Thymus (tissue), 14 donors: ENCODE data around the gene SLBP. TPM values are rescaled to one million over a fixed set of nuclear protein-coding genes. Genes with fewer than 3 reads are reported as not detected.
A peak's percentile ranks its signal among the peaks of the same experiment; 100 is the strongest.

Source experiments
- DNase-seq, 9 donors: peaks; one replicate each; pipeline ENCODE4 v3.0.0-alpha.2; 2013; ENCODE audit warnings: low spot score in 9 of 9, low read depth in 6 of 9, missing footprints in 1 of 9
- H3K27ac ChIP-seq, 2 donors: one replicate each; pipeline ENCODE4 v1.5.1; 2013; ENCODE audit warnings: control low read depth in 1 of 2, low read depth in 1 of 2, low read length in 1 of 2, mild to moderate bottlenecking in 1 of 2, moderate library complexity in 1 of 2
- H3K27me3 ChIP-seq, 2 donors: one replicate each; pipeline ENCODE4 v1.5.1; 2013; ENCODE audit warnings: low read length in 1 of 2; ENCODE audit not compliant: control insufficient read depth in 2 of 2, insufficient read depth in 1 of 2
- H3K36me3 ChIP-seq, 2 donors: one replicate each; pipeline ENCODE4 v1.5.1; 2013; ENCODE audit warnings: low read length in 1 of 2, mild to moderate bottlenecking in 1 of 2, moderate library complexity in 1 of 2; ENCODE audit not compliant: control insufficient read depth in 2 of 2, insufficient read depth in 2 of 2
- H3K4me1 ChIP-seq, 2 donors: one replicate each; pipeline ENCODE4 v1.5.1; 2013; ENCODE audit warnings: low read length in 2 of 2; ENCODE audit not compliant: control insufficient read depth in 2 of 2, insufficient read depth in 2 of 2
- H3K4me3 ChIP-seq, 2 donors: one replicate each; pipeline ENCODE4 v1.5.1; 2013; ENCODE audit warnings: low read length in 2 of 2, control low read depth in 1 of 2, mild to moderate bottlenecking in 1 of 2
- H3K9me3 ChIP-seq, 2 donors: one replicate each; pipeline ENCODE4 v1.5.1; 2013; ENCODE audit warnings: low read length in 1 of 2, mild to moderate bottlenecking in 1 of 2; ENCODE audit not compliant: control insufficient read depth in 2 of 2, insufficient read depth in 1 of 2
- WGBS: extraction: QIAGEN DNeasy Blood & Tissue Kit; methylation state at CpG from one replicate; pipeline ENCODE4 v1.1.7; 2013; 5-methylcytosine and 5-hydroxymethylcytosine counted together
- long read RNA-seq, 10 donors: transcript quantifications; one replicate each; lab custom pipeline, GENCODE V29; 2026
- polyA plus RNA-seq: library from polyadenylated mRNA; stranded (reverse); fragments of 200-250 nt; gene quantifications from one replicate; pipeline ENCODE4 v1.2.3, GENCODE V29; 2013
- total RNA-seq: library from RNA; stranded (reverse); fragments of 120-200 nt; gene quantifications from one replicate; pipeline ENCODE4 v1.2.4, GENCODE V29; 2013
- donor health status: healthy.

Gene SLBP
- 96.2 TPM for total RNA-seq
- polyA plus RNA-seq: 53.1 TPM
- long read RNA-seq, donor 1, transcript SLBP-206 (8 exons, 1,977 nt): major isoform, 5 of 5 reads
- long read RNA-seq, donor 1, partial matches to known transcripts: 0 of 5 reads
- long read RNA-seq, donor 1, other reads (novel, unspliced or antisense): 0 of 5 reads
- long read RNA-seq, donor 2: 0 reads
- long read RNA-seq, donor 3, transcript SLBP-206 (8 exons, 1,977 nt): major isoform, 54 of 60 reads
- long read RNA-seq, donor 3, partial matches to known transcripts: 6 of 60 reads
- long read RNA-seq, donor 3, other reads (novel, unspliced or antisense): 0 of 60 reads
- long read RNA-seq, donor 4, transcript SLBP-206 (8 exons, 1,977 nt): major isoform, 28 of 28 reads
- long read RNA-seq, donor 4, partial matches to known transcripts: 0 of 28 reads
- long read RNA-seq, donor 4, other reads (novel, unspliced or antisense): 0 of 28 reads
- long read RNA-seq, donor 5, transcript SLBP-206 (8 exons, 1,977 nt): major isoform, 56 of 87 reads
- long read RNA-seq, donor 5, partial matches to known transcripts: 30 of 87 reads
- long read RNA-seq, donor 5, other reads (novel, unspliced or antisense): 0 of 87 reads
- long read RNA-seq, donor 6, transcript SLBP-206 (8 exons, 1,977 nt): major isoform, 28 of 29 reads
- long read RNA-seq, donor 6, partial matches to known transcripts: 0 of 29 reads
- long read RNA-seq, donor 6, other reads (novel, unspliced or antisense): 0 of 29 reads
- long read RNA-seq, donor 7, transcript SLBP-206 (8 exons, 1,977 nt): major isoform, 42 of 52 reads
- long read RNA-seq, donor 7, partial matches to known transcripts: 6 of 52 reads
- long read RNA-seq, donor 7, other reads (novel, unspliced or antisense): 0 of 52 reads
- long read RNA-seq, donor 8, transcript SLBP-206 (8 exons, 1,977 nt): major isoform, 20 of 20 reads
- long read RNA-seq, donor 8, partial matches to known transcripts: 0 of 20 reads
- long read RNA-seq, donor 8, other reads (novel, unspliced or antisense): 0 of 20 reads
- long read RNA-seq, donor 9, transcript SLBP-206 (8 exons, 1,977 nt): major isoform, 26 of 30 reads
- long read RNA-seq, donor 9, partial matches to known transcripts: 0 of 30 reads
- long read RNA-seq, donor 9, other reads (novel, unspliced or antisense): 0 of 30 reads
- long read RNA-seq, donor 10, transcript SLBP-206 (8 exons, 1,977 nt): major isoform, 31 of 31 reads
- long read RNA-seq, donor 10, partial matches to known transcripts: 0 of 31 reads
- long read RNA-seq, donor 10, other reads (novel, unspliced or antisense): 0 of 31 reads

DNA sequence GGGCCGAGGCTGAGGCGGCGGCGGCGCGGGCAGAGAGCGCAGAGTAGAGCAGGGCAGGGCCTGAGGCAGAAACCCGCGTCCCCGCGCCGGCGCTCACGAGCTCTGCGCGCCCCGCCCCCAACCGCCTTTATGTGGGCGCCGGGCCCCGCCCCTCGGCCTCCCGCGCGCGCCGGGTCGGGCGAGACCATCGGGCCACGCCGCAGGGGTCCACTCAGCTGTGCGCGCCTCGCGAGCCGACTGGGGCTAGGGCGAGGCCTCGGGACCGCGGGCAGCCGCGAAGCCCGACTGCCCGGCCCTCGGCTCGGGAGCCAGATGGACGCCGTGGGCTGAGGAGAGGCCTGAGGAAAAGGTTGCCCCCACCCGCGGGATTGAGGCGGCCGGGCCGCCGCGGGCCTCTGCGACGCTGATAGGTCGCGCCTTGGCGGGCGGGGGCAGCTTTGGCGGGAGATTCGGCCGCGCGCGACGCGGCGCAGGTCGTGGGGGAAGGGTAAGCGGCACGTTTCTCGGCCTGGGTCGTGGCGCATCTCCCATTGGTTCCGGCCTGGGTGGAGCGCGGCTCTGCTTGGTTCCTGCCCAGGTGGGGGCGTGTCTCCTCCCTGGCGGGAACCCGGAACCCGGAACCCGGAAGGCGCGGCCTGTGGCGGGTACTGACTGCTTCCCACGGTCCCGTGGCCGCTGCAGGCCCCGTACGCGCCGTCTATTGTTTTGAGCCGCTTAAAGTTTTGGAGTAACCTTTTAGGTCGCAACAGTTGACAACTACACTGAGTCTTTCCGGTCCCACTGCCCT lies at the start of gene SLBP:
TSS of gene SLBP (minus strand) at position 104 of the 787 bp plus-strand sequence. CDS start 131 bp downstream, outside the sequence.
- peak within 1 kb of the TSS; percentile 90 to 96 for H3K27ac ChIP-seq
- WGBS: under 1% methylated on average over 98 of the region's 98 CpGs

DNA sequence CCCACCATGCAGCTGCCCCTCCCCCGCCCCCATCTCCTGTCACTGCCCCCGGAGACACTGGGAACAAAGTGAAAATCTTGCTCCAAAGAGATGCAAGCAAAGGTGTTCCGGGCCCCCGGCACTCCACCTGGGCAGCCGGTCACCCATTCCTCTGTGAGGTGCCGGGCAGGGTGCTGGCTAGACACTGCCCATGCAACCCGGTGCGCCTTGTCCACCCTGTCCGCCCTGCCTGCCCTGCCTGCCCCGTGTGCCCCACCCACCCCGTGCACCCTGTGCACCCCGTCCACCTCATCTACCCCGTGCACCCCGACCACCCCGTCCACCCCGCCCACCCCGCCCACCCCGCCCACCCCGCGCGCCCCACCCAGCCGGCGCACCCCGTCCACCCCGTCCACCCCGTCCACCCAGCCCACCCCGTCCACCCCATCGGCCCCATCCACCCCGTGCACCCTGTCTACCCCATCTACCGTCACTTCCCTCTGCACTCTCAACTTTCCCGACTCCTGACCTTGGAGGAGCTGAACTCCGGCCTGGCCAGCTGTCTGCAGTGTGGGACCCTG lies 49.1 kb upstream of the SLBP start:
- 82% methylated on average over 32 of the region's 32 CpGs for WGBS
- no peak for DNase-seq
- peaks cover 0 to 9% of the 10 kb centered on the region in 2 donors for H3K4me1 ChIP-seq
- no peak overlapping the region for H3K4me3 ChIP-seq
- peaks cover 41 to 50% of the 10 kb centered on the region in 2 donors for H3K27me3 ChIP-seq
- no peaks in the 10 kb centered on the region for H3K36me3 ChIP-seq
- H3K9me3 ChIP-seq: peaks cover 2 to 4% of the 10 kb centered on the region in 2 donors
- H3K27ac ChIP-seq: no peak overlapping the region

More for the DNA sequence above, at the start of gene SLBP:
- H3K9me3 ChIP-seq: no peaks in the 10 kb centered on the region
- DNase-seq: peak; percentile 90 to 98 (median 94)
- H3K36me3 ChIP-seq: peaks cover 15 to 37% of the 10 kb centered on the region in 2 donors
- peak within 1 kb of the TSS; percentile 75 to 98 for H3K4me3 ChIP-seq
- no peaks in the 10 kb centered on the region for H3K27me3 ChIP-seq
- H3K4me1 ChIP-seq: peaks cover 20 to 53% of the 10 kb centered on the region in 2 donors

DNA sequence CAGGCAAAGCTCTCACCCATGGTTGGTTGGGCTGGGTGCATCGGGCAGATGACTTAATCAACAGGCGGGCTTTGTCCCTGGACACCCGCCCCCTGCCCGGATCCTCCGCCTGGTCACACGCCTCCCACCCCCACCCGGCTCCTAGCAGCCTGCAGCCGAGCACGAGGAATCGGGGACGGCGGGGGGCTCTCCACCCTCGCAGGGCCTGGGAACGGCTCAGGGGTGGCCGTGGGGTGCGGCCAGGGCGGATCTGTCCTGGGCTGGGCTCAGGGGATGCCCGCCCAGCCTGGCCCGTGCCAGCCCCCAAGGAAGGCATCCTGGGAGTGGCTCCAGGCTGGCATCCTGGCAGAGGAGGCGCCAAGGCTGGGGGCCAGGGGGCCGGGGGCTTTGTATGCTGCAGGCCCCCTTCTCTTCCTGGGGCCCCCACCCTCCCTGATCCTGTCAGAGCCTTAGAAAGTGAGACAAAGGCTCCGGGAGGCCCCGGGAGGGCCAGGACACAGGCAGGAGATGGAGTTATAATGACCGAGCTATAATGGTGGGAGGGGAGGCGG lies 48.5 kb upstream of the SLBP start:
- Histone ChIP-seq H3K27ac (no peak overlapping the region), H3K27me3 (peaks cover 35 to 43% of the 10 kb centered on the region in 2 donors), H3K36me3 (no peaks in the 10 kb centered on the region), H3K9me3 (peaks cover 0 to 2% of the 10 kb centered on the region in 2 donors), H3K4me3 (no peak overlapping the region), H3K4me1 (peaks cover 0 to 9% of the 10 kb centered on the region in 2 donors)
- WGBS: 91% methylated on average over 25 of the region's 25 CpGs
- no peak for DNase-seq

DNA sequence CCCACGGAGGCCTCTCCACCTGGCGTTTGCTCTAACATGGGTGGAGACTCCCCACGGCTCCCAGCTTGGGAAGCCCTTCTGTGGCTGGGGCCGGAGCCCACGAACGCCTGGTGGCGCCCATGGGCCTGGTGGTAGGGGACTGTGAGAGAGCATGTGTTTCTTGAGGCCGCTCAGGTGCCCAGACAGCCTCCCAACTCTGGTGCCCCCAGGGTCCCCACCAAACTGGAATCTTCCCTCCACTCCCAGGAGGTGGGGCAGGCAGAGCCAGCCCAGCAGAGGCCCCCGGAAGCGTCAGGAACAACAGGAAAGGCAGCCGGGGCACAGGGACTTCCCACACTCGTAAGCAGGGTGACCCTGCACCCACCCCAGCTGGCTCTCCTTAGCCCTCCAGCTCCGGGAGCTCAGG lies 47.7 kb upstream of the SLBP start:
- no peak overlapping the region for H3K4me3 ChIP-seq
- no peak for DNase-seq
- H3K36me3 ChIP-seq: no peaks in the 10 kb centered on the region
- peaks cover 27 to 36% of the 10 kb centered on the region in 2 donors for H3K27me3 ChIP-seq
- peaks cover 0 to 2% of the 10 kb centered on the region in 2 donors for H3K9me3 ChIP-seq
- WGBS: 57% methylated on average over 13 of the region's 13 CpGs
- peaks cover 0 to 10% of the 10 kb centered on the region in 2 donors for H3K4me1 ChIP-seq
- H3K27ac ChIP-seq: no peak overlapping the region

DNA sequence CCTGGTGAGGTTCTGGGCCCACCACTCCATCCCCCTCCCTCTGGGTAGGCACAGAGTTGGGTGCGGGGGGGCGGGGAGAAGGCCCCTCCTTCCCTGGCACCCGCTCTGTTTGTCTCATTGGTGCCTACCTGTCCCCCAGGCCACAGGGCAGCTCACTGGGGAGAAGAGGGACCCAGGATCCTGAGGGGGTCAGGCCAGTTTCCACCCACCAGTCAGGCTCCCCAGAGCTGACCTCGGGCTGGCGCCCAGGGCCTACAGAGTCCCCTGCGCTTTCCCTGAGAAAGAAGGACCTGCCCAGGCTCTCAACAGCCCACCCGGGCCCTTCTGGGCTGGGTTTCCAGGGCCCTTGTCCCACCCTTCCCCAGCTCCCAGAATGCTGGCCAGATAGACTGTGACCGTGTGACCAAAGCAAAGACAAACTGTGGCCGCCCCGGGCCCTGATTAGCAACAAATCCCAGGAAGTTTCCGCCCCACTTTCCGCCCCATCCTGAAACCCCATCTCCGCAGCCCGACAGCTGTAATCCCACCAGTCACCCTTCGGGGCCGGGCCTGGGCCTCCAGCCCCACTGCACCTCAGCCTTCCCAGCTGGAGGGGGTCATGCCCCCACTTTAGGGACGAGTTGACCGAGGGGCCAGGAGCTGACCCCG lies 47.2 kb upstream of the SLBP start:
- no peaks in the 10 kb centered on the region for H3K36me3 ChIP-seq
- DNase-seq: no peak
- no peak overlapping the region for H3K27ac ChIP-seq
- H3K9me3 ChIP-seq: peaks cover 0 to 2% of the 10 kb centered on the region in 2 donors
- peaks cover 0 to 15% of the 10 kb centered on the region in 2 donors for H3K4me1 ChIP-seq
- WGBS: 92% methylated on average over 19 of the region's 19 CpGs
- H3K27me3 ChIP-seq: peaks cover 22 to 30% of the 10 kb centered on the region in 2 donors
- H3K4me3 ChIP-seq: no peak overlapping the region

DNA sequence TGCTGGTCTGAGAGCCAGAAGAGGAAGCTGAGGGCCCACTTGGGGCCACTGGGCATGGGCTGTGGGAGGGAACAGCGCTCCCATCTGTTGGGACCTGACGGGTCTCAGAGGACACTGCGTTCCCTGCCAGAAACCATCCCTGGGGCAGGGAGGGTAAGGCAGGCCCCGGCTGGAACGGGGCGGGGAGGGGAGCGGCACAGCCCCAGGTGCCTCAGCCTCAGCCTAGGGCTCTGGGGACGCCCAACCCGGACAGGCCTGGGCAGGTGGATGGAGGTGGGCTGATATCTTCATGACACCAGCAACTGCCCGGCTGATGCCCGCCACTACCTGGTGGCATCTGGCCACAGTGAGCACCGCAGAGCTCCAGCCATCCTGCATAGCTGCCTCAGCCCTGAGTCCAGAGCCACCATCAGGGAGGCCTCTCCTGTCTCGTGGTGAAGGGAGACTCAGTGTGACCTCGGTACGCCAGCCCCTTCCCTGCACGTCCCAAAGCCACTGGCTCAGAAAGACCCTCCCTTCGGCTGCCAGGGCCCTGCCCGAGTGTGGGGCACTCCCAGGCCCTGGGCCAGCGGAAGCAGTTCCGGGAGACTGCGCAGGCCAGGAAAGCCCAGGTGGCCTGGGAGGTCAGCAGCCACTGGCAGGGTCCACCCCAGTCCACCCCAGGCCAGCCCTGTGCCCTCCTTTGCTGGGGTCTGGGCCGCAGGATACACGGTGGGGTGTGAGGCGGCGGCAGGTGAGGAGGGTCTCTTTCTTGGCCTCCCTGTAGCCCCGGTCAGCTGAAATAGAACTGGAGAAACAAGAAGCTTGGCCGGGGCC lies 46.4 kb upstream of the SLBP start:
- no peak overlapping the region for H3K4me3 ChIP-seq
- H3K27me3 ChIP-seq: peaks cover 17 to 23% of the 10 kb centered on the region in 2 donors
- no peak overlapping the region for H3K27ac ChIP-seq
- no peaks in the 10 kb centered on the region for H3K36me3 ChIP-seq
- peaks cover 0 to 22% of the 10 kb centered on the region in 2 donors for H3K4me1 ChIP-seq
- DNase-seq: no peak
- peaks cover 0 to 2% of the 10 kb centered on the region in 2 donors for H3K9me3 ChIP-seq
- WGBS: 94% methylated on average over 27 of the region's 27 CpGs

DNA sequence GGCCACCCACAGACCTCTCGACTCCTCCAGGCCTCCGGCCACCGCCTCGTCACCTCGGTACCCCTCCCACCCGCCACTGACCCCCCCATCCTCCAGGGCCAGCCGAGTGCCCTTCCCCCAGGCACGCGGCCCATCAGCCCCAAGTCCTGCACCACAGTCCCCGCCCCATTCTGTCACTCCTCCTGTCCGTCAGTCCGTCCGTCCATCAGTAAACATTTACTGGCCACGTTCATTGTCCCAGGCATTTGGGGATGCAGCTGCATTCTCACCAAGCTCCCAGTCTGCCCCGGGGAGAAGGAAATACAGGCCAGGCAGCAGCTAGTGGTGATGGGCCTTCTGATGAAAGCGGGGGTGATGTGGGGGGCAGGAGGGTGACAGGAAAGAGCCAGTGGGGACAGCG lies 45.7 kb upstream of the SLBP start:
- H3K4me3 ChIP-seq: no peak overlapping the region
- no peaks in the 10 kb centered on the region for H3K36me3 ChIP-seq
- H3K27me3 ChIP-seq: peaks cover 11 to 16% of the 10 kb centered on the region in 2 donors
- no peak for DNase-seq
- peaks cover 0 to 2% of the 10 kb centered on the region in 2 donors for H3K9me3 ChIP-seq
- 91% methylated on average over 17 of the region's 17 CpGs for WGBS
- H3K27ac ChIP-seq: no peak overlapping the region
- H3K4me1 ChIP-seq: peaks cover 3 to 28% of the 10 kb centered on the region in 2 donors
